Lower leg skin (tissue), 3 donors: ENCODE measurements around the gene MOCS1.

Source experiments
- POLR2A ChIP-seq, 2 donors: fragments of 450-650 bp; IDR thresholded peaks; one replicate each; pipeline ENCODE4 v1.6.1; 2016 to 2017; ENCODE audit warnings: antibody characterized with exemption in 2 of 2, mild to moderate bottlenecking in 1 of 2, moderate library complexity in 1 of 2
- TF ChIP-seq, protein P1 (sequence below), 3 donors: fragments of 450-650 bp; IDR thresholded peaks; one replicate each; pipeline ENCODE4 v1.5.1; 2016; ENCODE audit warnings: antibody characterized with exemption in 3 of 3, mild to moderate bottlenecking in 3 of 3, moderate library complexity in 2 of 3

DNA sequence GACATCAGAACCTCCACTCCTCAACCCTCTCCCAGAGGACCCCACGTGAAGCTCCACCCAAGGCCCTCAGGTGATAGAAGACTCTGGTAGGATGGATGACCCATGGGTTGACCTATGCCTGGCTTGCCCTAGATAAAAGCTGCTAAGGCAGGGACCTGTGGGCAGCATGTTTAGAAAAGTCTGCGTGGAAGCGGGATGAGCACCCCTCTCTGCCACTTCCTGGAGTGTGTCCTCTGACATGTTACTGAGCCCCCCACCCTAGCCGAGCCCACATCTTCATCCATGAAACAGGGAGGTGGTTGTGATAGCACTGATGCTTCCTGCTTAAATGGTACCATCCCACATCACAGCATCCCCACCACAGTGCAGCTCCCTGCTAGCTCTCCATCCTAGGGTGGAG, 21.8 kb downstream of the MOCS1 start:
- TF ChIP-seq, protein P1, sequence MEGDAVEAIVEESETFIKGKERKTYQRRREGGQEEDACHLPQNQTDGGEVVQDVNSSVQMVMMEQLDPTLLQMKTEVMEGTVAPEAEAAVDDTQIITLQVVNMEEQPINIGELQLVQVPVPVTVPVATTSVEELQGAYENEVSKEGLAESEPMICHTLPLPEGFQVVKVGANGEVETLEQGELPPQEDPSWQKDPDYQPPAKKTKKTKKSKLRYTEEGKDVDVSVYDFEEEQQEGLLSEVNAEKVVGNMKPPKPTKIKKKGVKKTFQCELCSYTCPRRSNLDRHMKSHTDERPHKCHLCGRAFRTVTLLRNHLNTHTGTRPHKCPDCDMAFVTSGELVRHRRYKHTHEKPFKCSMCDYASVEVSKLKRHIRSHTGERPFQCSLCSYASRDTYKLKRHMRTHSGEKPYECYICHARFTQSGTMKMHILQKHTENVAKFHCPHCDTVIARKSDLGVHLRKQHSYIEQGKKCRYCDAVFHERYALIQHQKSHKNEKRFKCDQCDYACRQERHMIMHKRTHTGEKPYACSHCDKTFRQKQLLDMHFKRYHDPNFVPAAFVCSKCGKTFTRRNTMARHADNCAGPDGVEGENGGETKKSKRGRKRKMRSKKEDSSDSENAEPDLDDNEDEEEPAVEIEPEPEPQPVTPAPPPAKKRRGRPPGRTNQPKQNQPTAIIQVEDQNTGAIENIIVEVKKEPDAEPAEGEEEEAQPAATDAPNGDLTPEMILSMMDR (IDR thresholded peaks at IDR 0.05): no peak
- no peak for TF ChIP-seq POLR2A (IDR thresholded peaks at IDR 0.05)
